Renal pelvis (tissue), 4 donors: ENCODE results near the gene RILP. TPM values are rescaled to one million over a fixed set of nuclear protein-coding genes. Genes with fewer than 3 reads are reported as not detected.

Experiments used
- DNase-seq: peaks from one replicate; pipeline ENCODE4 v3.0.0-alpha.2; 2013
- polyA plus RNA-seq, 3 donors: library from polyadenylated mRNA; unstranded; fragments of 120-200 nt; gene quantifications; one replicate each; pipeline ENCODE4 v1.2.1, GENCODE V29; 2013; ENCODE audit not compliant: insufficient read length in 3 of 3

The RILP gene
- polyA plus RNA-seq, 3 donors, result 4.2 to 4.3 (median 4.3) TPM

DNA sequence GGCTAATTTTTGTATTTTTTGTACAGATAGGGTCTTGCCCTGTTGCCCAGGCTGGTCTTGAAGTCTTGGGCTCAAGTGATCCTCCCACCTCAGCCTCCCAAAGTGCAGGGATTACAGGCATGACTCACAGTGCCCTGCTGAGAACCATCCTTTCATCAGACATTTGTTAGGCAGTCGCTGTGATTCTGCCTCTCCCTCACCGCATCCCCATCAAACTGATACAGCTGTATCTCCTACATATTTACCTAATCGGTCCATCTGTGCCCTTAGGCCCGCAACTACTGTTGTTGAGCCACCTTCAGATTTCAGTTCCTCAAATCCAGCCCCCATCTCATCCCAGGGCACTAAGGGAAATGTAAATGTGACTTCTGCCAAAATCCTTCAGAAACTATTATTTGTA is 19.0 kb downstream of the RILP start:
- DNase-seq, result no peak

DNA sequence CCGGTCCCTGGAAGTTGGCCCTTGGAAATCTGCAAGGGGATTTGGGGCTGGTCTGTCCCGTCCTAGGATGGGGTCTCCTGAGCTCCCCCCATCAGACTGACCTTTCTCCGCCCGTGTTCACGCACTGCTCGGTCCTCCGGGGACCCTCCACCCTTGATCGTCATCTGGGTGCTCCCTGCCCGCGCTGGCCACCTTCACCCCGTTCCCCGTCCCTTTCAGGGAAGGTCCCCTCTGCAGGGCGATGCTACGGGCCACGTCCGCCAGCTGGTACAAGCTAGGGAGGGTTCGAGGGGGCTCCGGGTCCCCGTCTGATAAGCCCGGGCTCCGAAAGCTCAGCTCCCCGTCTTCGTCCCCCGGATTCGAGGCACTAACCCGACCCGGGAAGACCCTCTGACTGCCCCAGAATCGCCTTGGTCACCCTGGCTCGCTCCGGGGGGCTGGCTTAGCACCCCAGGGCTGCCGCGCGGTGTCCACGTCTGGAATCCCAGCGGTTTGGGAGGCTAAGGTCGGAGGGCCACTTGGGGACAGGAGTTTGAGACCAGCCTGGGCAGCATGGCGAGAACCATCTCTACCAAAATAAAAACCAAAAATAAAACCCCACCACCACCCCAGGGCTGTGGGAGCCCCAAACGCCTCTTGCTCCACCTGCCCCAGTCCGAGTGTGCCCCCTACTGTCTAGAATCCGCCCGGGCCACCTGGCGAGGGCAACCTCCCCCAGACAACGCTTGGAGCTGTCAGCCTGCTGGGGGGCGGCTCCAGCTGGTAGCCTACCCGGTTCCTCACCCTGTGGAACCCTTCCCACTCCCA is 20.0 kb downstream of the RILP start:
- no peak for DNase-seq

GRCh38 chr17:1628856-1629503 is 20.7 kb downstream of the RILP start:
- DNase-seq, result peak; percentile 96

DNA sequence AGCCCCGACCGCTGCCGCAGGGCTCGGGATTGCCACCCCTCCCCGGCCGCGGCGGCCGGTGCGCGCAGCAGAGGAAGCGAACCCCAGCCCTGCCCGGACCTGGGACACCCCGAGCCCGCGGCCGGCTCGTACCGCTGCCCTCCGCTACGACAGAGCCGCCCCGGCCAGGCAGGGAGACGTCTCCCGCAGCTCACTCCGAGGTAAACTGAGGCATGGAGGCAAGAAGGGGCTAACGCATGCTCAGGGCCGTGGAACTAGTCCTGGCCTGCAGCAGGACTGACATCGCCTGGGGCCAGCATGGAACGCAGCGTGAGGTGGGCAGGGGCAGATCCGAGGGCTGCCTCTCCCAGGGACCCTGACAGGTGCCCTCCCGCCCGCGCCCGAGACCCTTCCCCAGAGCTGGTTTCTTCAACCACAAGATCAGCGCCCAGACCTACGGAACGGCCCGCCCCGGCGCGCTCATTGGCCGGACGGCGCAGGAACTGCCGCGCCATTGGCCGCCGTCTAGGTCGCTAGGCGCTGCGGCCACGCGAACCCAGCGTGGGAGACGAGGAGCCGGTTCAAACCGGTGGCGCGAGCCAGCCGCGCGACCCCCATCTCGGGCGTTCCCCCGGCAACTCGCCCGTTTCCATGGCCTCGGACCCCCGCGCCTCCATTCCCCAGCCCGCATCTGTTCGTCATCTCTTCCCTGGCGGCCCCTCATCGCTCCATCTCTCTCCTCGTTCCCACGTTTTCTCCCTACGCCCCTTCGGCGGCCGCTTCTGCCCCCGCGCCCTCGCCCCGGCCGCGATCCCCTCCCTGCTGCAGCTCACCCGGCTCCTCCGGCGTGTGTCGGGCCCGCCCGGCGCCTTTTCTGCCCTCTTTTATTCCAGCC is 21.4 kb downstream of the RILP start, which contains the start of gene SLC43A2:
Gene SLC43A2 (minus strand): TSS at position 853 of the 874 bp plus-strand sequence. CDS start 960 bp downstream, outside the sequence.
- peak; percentile 89 for DNase-seq

DNA sequence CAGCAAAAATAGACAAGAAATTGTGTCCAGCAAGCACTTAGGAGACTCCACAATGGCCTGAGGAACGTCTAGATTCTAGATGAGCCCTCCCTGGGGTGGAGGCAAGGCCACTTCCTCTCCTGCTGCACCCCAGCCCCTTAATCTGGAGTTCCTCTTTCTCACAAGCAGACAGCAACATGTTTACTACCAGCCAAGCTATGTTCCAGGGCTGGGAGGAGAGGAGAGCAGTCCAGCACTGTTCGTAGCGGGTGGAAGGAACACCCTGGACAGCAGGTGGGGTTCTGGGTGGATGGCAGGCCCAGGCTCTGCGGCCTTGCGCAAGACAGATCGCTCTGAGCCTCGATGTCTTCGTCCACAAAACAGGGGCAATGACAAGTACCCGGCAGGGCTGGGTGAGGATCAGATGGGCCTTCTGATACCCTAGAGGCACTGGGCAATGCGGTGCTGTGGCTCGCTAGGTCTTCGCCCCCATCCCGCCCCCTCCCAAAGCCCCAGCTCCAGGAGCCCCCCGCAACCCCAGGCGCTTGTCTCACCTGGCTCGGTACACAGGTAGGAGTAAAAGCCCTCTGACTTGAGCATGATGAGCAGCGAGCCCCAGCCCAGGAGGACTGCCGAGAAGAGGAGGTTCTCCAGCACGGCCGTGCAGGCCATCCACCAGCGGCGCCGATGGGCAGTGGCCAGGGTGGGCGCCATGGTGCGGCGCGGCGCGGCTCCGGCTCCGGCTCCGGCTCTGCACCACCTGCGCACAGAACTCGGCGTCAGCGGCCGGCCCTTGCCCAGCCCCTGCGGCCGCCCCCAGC is 22.3 kb downstream of the RILP start:
- DNase-seq, result no peak

DNA sequence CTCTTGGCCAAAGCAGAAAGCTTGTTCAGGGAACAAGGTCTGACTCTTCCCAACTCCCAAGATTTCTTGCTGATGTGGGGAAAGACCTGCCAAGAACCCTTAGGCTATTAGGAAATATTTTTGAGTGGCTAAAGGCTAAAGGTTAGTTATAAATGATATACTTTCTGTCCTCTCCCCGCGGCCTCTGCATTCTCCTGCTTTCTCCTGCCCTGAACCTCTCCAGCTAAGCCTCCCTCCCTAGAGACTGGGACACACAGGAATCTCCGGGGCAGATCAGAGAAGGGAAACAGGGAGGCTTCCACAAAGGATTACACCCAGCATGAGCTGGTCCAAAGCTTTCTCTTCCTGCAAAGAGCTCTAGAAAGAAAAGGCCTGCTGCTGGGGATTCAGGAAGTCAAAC is 23.3 kb downstream of the RILP start:
- no peak for DNase-seq

DNA sequence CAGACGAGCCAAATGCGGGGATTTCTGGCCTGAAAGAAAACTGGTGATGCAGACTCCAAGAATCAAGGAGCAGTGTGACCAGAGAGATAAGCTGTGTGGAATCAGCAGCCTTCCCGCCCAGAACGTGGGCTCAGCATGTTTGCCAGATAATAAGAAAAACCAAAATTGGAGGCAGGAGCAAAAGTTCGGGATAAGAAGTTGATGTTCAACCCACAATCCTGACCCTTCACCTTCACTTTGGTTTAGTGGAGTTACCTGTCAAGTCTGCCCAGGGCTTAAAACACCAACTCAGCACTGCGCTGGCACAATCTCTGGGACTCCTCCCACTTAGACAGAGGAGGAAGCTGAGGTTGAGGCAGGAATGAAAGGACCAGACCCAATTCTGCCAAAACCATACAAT is 24.1 kb downstream of the RILP start:
- no peak for DNase-seq

- DNase-seq, result no peak
Measured at GRCh38 chr17:1625053-1625452, 24.6 kb downstream of the RILP start.

DNA sequence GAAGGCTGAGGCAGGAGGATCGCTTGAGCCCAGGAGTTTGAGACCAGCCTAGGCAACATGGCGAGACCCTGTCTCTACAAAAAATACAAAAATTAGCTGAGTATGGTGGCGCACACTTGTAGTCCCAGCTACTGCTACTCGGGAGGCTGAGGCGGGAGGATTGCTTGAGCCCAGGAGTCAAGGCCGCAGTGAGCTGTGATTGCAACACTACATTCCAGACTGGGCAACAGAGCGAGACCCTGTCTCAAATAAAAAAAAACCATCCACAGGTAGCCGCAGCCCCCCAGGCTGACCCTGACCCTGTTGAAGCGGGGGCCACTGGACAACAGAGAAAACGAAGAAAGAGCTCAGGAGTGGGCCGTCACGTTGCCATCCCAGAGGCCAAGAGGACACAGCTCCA is 25.0 kb downstream of the RILP start:
- DNase-seq, result no peak

DNA sequence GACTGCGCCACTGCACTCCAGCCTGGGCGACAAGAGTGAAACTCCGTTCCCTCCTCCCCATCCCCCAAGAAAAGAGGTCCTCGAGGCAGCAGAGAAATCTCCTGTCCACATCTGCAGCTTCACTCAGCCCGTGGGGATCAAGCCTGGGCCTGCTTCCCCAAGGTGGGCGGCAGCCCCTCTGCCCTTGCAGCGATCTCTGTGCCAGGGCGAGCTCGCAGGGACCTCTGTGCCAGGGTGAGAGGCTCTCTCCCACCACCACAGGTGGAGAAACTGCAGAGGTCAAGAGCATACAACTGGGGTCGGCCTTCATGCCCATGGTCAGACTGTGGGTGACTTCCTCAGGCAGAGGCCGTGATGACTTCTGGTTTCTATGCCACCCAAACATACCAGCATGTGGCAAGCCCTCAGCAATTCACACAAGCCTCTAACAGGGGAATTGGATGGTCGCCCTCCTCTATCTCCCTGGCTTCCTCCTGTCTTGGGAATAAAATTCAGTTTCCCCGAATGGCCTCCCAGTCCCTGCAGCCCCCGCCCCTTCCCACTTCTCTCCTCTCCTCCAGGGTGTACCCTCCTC is 26.5 kb downstream of the RILP start:
- DNase-seq, result no peak

DNA sequence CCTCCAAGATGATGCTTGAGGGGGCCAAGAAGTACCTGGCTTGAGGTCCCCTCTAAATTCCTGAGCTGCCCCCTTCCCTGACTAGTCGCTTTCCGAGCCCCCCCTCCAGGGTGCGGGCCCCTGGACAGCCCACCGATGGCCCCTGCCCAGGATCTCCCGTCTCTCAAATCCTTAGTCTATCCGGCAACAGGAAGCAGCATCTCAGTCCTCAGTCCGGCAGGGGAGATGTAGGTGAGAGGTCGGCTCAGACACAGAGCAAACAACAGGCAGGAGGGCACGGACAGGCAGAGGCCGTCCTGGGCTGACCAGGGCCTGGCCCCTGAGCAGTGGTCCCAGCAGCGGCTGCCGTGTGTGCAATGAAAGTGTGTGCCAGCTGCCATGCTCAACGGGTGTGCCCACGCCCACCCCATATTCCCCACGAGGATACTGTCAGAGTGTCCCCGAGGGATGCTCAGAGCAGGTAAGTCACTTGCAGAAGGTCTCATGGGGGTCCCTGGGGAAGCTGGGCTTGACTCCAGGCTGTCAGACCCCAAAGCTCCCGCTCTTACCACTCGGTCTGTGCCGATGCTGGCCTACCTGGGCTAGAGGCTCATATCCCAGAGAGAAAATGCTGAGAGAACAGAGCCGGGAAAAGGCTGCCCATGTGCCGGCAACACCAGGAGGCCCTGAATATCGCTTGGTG is 28.3 kb downstream of the RILP start:
- no peak for DNase-seq

DNA sequence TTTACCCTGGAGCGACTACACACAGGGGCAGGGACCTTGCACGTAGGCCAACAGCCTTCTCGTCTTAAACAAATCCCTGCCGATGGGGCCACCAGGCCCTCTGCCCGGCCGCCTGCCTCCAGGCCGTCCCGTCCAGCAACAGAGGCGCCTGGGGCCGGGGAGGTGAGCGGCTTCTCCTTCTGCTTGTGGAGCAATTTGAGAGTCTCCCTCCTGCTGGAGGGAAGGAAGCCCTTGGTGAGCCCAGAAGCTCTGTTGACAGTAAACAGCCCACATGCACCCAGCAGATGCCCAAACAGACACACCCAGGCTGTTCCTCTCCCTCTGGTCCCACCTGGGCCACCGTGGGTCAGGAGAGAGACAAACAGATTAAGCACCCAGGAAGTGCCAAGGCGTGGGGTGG is 29.2 kb downstream of the RILP start:
- no peak for DNase-seq

DNA sequence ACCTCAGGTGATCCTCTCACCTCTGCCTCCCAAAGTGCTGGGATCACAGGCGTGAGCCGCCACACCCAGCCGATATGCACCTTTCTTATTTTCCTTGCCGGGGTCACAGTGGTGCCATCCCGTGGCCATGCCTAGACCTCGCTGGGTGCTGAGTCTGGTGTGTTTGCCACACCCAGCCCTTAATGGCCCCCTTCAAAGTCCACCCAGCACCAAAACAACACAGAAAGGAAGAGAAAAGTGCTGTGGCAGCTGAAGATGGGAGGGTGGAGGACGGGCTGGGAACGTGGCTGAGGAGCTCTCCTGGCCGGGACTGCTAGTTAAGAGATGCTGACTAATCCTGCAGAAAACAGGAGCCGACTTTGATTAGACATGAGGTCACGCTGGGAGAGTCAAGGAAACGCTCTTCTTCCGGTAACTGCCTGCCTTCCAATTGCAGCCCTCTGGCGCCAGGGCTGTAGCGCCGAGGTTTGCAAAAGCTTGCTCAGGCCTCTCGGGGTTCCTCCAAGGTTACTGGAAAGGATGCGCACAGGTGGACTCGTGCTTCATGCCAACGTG is 32.0 kb downstream of the RILP start:
- no peak for DNase-seq

DNA sequence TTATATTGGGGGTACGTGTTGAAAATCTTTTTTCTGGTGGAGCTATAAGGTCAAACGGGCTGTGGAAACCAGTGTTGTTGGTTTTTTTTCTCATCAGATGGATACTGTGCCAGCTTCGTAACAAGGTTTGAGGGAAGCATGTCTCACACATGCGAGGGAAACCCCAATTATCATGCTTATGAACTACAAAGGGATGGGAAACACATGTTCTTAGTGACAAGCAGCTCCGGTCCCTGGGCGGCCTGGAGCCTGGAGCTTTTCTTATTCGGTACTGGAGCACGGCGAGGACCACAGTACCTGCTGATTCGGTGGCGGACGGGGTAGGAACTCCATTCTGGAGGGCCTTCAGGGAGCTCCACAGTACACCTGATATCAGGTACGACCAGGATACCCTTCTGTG is 33.6 kb downstream of the RILP start:
- DNase-seq, result no peak

DNA sequence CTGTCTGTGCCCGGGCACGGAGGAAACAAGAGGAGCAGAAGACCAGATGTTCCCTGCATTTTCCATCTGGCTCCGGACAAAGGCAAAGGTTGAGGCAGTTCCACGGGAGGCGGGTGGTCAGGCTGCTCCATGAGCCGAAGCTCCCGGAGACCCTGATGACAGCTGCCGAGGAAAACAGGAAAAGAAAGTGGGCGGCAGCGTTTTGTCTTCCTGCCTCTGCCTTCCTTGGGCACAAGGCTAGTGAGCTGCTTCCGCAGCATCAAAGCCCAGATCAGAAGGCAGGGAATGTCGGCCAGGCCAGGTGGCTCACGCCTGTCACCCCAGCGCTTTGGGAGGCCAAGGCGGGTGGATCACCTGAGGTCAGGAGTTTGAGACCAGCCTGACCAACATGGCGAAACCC is 37.3 kb downstream of the RILP start:
- DNase-seq, result no peak

- DNase-seq, result no peak
Measured at GRCh38 chr17:1611715-1612114, 38.0 kb downstream of the RILP start.

DNA sequence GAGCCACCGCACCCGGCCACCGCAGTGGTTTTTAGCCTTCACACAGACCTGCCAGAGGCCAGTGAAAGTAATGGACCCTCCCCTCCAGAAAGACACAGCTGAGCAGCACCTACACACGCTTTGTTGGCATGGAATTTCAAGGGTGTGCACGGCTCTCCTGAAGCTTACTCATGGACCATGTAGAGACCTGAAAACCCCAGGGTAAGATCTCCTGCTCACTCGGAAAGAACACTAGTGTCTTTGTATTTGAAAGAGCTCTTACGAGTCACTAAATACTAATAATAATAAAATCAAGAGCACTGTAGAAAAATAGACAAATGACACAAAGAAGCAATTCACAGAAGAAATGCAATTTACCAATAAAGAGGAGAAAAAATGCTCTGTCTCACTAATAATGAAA is 41.0 kb downstream of the RILP start:
- DNase-seq, result no peak

DNA sequence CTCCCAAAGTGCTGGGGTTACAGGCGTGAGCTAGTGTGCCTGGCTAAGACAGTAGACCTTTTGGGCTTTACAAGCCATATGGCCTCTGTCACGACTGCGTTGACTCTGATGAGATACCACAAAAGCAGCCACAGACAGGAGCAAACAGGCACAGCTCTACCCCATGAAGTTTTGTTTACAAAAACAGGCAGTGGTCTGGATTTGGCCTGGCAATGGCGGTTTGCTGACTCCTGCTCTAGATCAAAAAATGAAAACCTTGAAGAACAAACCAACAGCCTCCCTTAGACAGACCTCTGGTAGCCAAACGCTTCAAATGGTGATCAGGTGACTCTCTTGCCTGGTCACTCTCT is 41.7 kb downstream of the RILP start:
- DNase-seq, result no peak

- DNase-seq, result no peak
Measured at GRCh38 chr17:1606352-1606985, 43.2 kb downstream of the RILP start.
